A549 (cell line): ENCODE measurements around the gene RIMS4.

ENCODE experiments used
- CBX2 ChIP-seq: fragments of 200-600 bp; sonication (generic); IDR thresholded peaks from 2 replicates; pipeline ENCODE4 v1.6.1; 2016; ENCODE audit warnings: low read depth, mild to moderate bottlenecking, borderline replicate concordance
- EP300 ChIP-seq, 2 experiments: fragments of >200 bp; sonication (Bioruptor Twin); formaldehyde crosslinking; IDR thresholded peaks; 2 replicates in 1 of 2; 3 replicates in 1 of 2; pipeline ENCODE4 v1.6.1; 2016 to 2017
- HOXA7 ChIP-seq: fragments of 250-450 bp; sonication (Bioruptor Pico); IDR thresholded peaks from 2 replicates; pipeline ENCODE4 v1.5.0; 2020; ENCODE audit warnings: mild to moderate bottlenecking, moderate library complexity
- POLR2A ChIP-seq: IDR thresholded peaks from 2 replicates; pipeline ENCODE4 v1.6.1; 2012; ENCODE audit warnings: mild to moderate bottlenecking, low read length
- RAD21 ChIP-seq, 2 experiments: fragments of >200 bp in 1 of 2; sonication (Bioruptor Twin) in 1 of 2; formaldehyde crosslinking in 1 of 2; IDR thresholded peaks in 1 of 2; conservative IDR thresholded peaks in 1 of 2; 2 replicates in 1 of 2; 3 replicates in 1 of 2; pipeline ENCODE4 v1.6.1; 2012 to 2018; ENCODE audit warnings: inconsistent platforms in 1 of 2
- RCOR1 ChIP-seq: fragments of 150-350 bp; IDR thresholded peaks from 2 replicates; pipeline ENCODE4 v1.6.1; 2014; ENCODE audit warnings: antibody characterized with exemption, low read length, low read depth
- REST ChIP-seq: fragments of 200-600 bp; sonication (generic); IDR thresholded peaks from 2 replicates; pipeline ENCODE4 v1.6.1; 2016; ENCODE audit warnings: antibody characterized with exemption, mild to moderate bottlenecking, moderate library complexity
- SMC3 ChIP-seq: fragments of >200 bp; sonication (Bioruptor Twin); formaldehyde crosslinking; IDR thresholded peaks from 3 replicates; pipeline ENCODE4 v1.6.1; 2018; ENCODE audit warnings: inconsistent platforms
- ZC3H11A ChIP-seq: fragments of 450-650 bp; IDR thresholded peaks from 2 replicates; pipeline ENCODE4 v1.6.1; 2014; ENCODE audit warnings: antibody characterized with exemption, mild to moderate bottlenecking
- ZNF302 ChIP-seq: fragments of 250-450 bp; sonication (Bioruptor Pico); IDR thresholded peaks from 2 replicates; pipeline ENCODE4 v1.9.0; 2021; ENCODE audit warnings: inconsistent platforms, mild to moderate bottlenecking, moderate library complexity
- TF ChIP-seq, protein P1 (sequence below): fragments of >200 bp; sonication (Bioruptor Twin); formaldehyde crosslinking; IDR thresholded peaks from 3 replicates; pipeline ENCODE4 v1.5.1; 2016
- TF ChIP-seq, protein P2 (sequence below): IDR thresholded peaks from 2 replicates; pipeline ENCODE4 v1.6.1; 2012
- TF ChIP-seq, protein P3 (sequence below): fragments of 250-450 bp; sonication (Bioruptor Pico); IDR thresholded peaks from 2 replicates; pipeline ENCODE4 v1.5.0; 2021; ENCODE audit warnings: mild to moderate bottlenecking, moderate library complexity, borderline replicate concordance

- TF ChIP-seq, protein P1, sequence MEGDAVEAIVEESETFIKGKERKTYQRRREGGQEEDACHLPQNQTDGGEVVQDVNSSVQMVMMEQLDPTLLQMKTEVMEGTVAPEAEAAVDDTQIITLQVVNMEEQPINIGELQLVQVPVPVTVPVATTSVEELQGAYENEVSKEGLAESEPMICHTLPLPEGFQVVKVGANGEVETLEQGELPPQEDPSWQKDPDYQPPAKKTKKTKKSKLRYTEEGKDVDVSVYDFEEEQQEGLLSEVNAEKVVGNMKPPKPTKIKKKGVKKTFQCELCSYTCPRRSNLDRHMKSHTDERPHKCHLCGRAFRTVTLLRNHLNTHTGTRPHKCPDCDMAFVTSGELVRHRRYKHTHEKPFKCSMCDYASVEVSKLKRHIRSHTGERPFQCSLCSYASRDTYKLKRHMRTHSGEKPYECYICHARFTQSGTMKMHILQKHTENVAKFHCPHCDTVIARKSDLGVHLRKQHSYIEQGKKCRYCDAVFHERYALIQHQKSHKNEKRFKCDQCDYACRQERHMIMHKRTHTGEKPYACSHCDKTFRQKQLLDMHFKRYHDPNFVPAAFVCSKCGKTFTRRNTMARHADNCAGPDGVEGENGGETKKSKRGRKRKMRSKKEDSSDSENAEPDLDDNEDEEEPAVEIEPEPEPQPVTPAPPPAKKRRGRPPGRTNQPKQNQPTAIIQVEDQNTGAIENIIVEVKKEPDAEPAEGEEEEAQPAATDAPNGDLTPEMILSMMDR: no peak
- TF ChIP-seq ZNF302 (CRISPR knock-in tag) (no peak), CBX2 (no peak), ZC3H11A (no peak), HOXA7 (CRISPR knock-in tag) (no peak), RAD21 (conservative IDR thresholded peaks at IDR 0.05 in 1 of 2, IDR thresholded peaks at IDR 0.05 in 1 of 2) (no peak), EP300 (IDR thresholded peaks at IDR 0.05) (no peak), SMC3 (no peak), POLR2A (no peak), RCOR1 (no peak), REST (no peak)
- TF ChIP-seq, protein P2, sequence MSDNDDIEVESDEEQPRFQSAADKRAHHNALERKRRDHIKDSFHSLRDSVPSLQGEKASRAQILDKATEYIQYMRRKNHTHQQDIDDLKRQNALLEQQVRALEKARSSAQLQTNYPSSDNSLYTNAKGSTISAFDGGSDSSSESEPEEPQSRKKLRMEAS: no peak
- TF ChIP-seq, protein P3, sequence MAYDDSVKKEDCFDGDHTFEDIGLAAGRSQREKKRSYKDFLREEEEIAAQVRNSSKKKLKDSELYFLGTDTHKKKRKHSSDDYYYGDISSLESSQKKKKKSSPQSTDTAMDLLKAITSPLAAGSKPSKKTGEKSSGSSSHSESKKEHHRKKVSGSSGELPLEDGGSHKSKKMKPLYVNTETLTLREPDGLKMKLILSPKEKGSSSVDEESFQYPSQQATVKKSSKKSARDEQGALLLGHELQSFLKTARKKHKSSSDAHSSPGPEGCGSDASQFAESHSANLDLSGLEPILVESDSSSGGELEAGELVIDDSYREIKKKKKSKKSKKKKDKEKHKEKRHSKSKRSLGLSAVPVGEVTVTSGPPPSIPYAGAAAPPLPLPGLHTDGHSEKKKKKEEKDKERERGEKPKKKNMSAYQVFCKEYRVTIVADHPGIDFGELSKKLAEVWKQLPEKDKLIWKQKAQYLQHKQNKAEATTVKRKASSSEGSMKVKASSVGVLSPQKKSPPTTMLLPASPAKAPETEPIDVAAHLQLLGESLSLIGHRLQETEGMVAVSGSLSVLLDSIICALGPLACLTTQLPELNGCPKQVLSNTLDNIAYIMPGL (CRISPR knock-in tag): no peak
Observed at GRCh38 chr20:44835116-44835515, 24.8 kb upstream of the RIMS4 start.
